HCT116 (cell line): ENCODE data around the gene C1orf35. TPM values are rescaled to one million over a fixed set of nuclear protein-coding genes. Genes with fewer than 3 reads are reported as not detected.

Experiments used
- ATAC-seq: fragments of 200-7000 bp; cut with Tn5 transposase; 2 replicates; pipeline ENCODE4 v1.9.1; 2020; ENCODE audit warnings: mild to moderate bottlenecking, moderate library complexity
- BruUV-seq: library from RNA; stranded (reverse); fragments of 400-500 nt; replicated peaks from 2 replicates; lab custom pipeline; 2021; lab: Mats Ljungman, UMichigan
- CTCF ChIA-PET: fragments of 300-600 bp; sonication (Branson Sonifier 250); formaldehyde crosslinking; loops from one replicate; lab custom pipeline; 2021; ENCODE audit warnings: antibody characterized with exemption; lab: Charles Lee
- POLR2A ChIA-PET: fragments of 300-600, 350-600 bp; sonication (Branson Sonifier 250); formaldehyde crosslinking; loops from one replicate; lab custom pipeline; 2021; ENCODE audit warnings: antibody characterized with exemption; lab: Charles Lee
- RAD21 ChIA-PET, 2 experiments: fragments of 300-600 bp; sonication (Branson Sonifier 250); formaldehyde crosslinking; loops; one replicate each; lab custom pipeline; 2023; ENCODE audit warnings: low total read pairs in 2 of 2; ENCODE audit not compliant: uncharacterized antibody in 2 of 2, unreplicated experiment in 2 of 2, low non-redundant PET in 1 of 2; lab: Charles Lee
- DNase-seq: peaks from one replicate; pipeline ENCODE4 v3.0.0-alpha.2; 2010; ENCODE audit warnings: low read depth, low spot score
- H2AFZ ChIP-seq: fragments of 200-600 bp; shearing (Covaris generic), sonication (generic); 2 replicates; pipeline ENCODE4 v1.6.1; 2017; ENCODE audit warnings: low read depth, mixed run types, mixed read lengths, antibody characterized with exemption, low read length; ENCODE audit not compliant: poor library complexity, severe bottlenecking
- H3K27ac ChIP-seq: 2 replicates; pipeline ENCODE4 v1.5.1; 2012; ENCODE audit warnings: low read depth, low read length
- H3K27me3 ChIP-seq: fragments of 200-600 bp; sonication (generic); 2 replicates; pipeline ENCODE4 v1.6.1; 2016; ENCODE audit warnings: mixed run types, low read length, mixed read lengths; ENCODE audit not compliant: insufficient read depth
- H3K36me3 ChIP-seq, 2 experiments: fragments of 200-500 bp in 1 of 2; fragments of 200-600 bp in 1 of 2; sonication (Bioruptor generic) in 1 of 2; sonication (generic) in 1 of 2; 2 replicates each; pipeline versions ENCODE4 v1.5.1 to v1.6.1; 2014 to 2016; ENCODE audit warnings: low read length in 2 of 2, inconsistent platforms in 1 of 2, mixed read lengths in 1 of 2, mixed run types in 1 of 2; ENCODE audit not compliant: insufficient read depth in 2 of 2, control insufficient read depth in 1 of 2
- H3K4me1 ChIP-seq, 2 experiments: fragments of 200-600 bp in 1 of 2; sonication (generic) in 1 of 2; 2 replicates each; pipeline versions ENCODE4 v1.5.1 to v1.6.1; 2012 to 2017; ENCODE audit warnings: low read length in 2 of 2, inconsistent platforms in 1 of 2, mild to moderate bottlenecking in 1 of 2, mixed read lengths in 1 of 2, mixed run types in 1 of 2, moderate library complexity in 1 of 2; ENCODE audit not compliant: insufficient read depth in 2 of 2, control insufficient read depth in 1 of 2
- H3K4me2 ChIP-seq: fragments of 200-600 bp; sonication (generic); 2 replicates; pipeline ENCODE4 v1.6.1; 2017; ENCODE audit warnings: mixed run types, low read length, mixed read lengths
- H3K4me3 ChIP-seq, 2 experiments: fragments of 200-600 bp in 1 of 2; sonication (generic) in 1 of 2; replicated peaks in 1 of 2; 2 replicates each; pipeline ENCODE4 v1.5.1; 2011 to 2016; ENCODE audit warnings: low read length in 2 of 2, control low read depth in 1 of 2, low read depth in 1 of 2, mild to moderate bottlenecking in 1 of 2, mixed read lengths in 1 of 2, mixed run types in 1 of 2
- H3K79me2 ChIP-seq: fragments of 200-600 bp; sonication (generic); 2 replicates; pipeline ENCODE4 v1.6.1; 2017; ENCODE audit warnings: mild to moderate bottlenecking, mixed run types, low read length, moderate library complexity, mixed read lengths; ENCODE audit not compliant: insufficient read depth
- H3K9ac ChIP-seq: fragments of 200-600 bp; sonication (generic); 2 replicates; pipeline ENCODE4 v1.6.1; 2016; ENCODE audit warnings: low read length, mixed read lengths
- H3K9me2 ChIP-seq: fragments of 200-600 bp; sonication (generic), shearing (Covaris generic); 2 replicates; pipeline ENCODE4 v1.6.1; 2017; ENCODE audit warnings: mixed run types, mild to moderate bottlenecking, moderate library complexity; ENCODE audit not compliant: insufficient read depth
- H3K9me3 ChIP-seq, 2 experiments: fragments of 200-500 bp in 1 of 2; fragments of 200-600 bp in 1 of 2; sonication (Bioruptor generic) in 1 of 2; sonication (generic) in 1 of 2; 2 replicates each; pipeline ENCODE4 v1.6.1; 2014 to 2017; ENCODE audit warnings: low read length in 2 of 2, mixed read lengths in 2 of 2, inconsistent platforms in 1 of 2, low read depth in 1 of 2, mild to moderate bottlenecking in 1 of 2, mixed run types in 1 of 2, moderate library complexity in 1 of 2; ENCODE audit not compliant: control insufficient read depth in 1 of 2, insufficient read depth in 1 of 2
- H4K20me1 ChIP-seq: fragments of 200-600 bp; sonication (generic), shearing (Covaris generic); 2 replicates; pipeline ENCODE4 v1.6.1; 2017; ENCODE audit warnings: mixed run types, mild to moderate bottlenecking, moderate library complexity; ENCODE audit not compliant: insufficient read depth
- ATF3 ChIP-seq: IDR thresholded peaks from 2 replicates; pipeline ENCODE4 v1.6.1; 2012
- CBX3 ChIP-seq: IDR thresholded peaks from 2 replicates; pipeline ENCODE4 v1.6.1; 2012; ENCODE audit warnings: low read depth
- CEBPB ChIP-seq: IDR thresholded peaks from 2 replicates; pipeline ENCODE4 v1.6.1; 2012; ENCODE audit warnings: low read depth
- EGR1 ChIP-seq: IDR thresholded peaks from 2 replicates; pipeline ENCODE4 v1.6.1; 2012; ENCODE audit warnings: low read depth
- ELF1 ChIP-seq: IDR thresholded peaks from 2 replicates; pipeline ENCODE4 v1.6.1; 2012; ENCODE audit warnings: low read depth, borderline replicate concordance
- EZH2 ChIP-seq: fragments of 200-600 bp; sonication (generic); IDR thresholded peaks from 2 replicates; pipeline ENCODE4 v1.6.1; 2017; ENCODE audit warnings: antibody characterized with exemption, mixed run types
- MAX ChIP-seq: IDR thresholded peaks from 2 replicates; pipeline ENCODE4 v1.6.1; 2012
- POLR2A ChIP-seq: IDR thresholded peaks from 2 replicates; pipeline ENCODE4 v1.7.0; 2011; ENCODE audit warnings: borderline replicate concordance; ENCODE audit not compliant: insufficient read depth, insufficient read length; ENCODE audit errors: extremely low read depth
- POLR2AphosphoS5 ChIP-seq: IDR thresholded peaks from 2 replicates; pipeline ENCODE4 v1.6.1; 2011; ENCODE audit warnings: mild to moderate bottlenecking, low read depth, low read length, moderate library complexity
- SP1 ChIP-seq: IDR thresholded peaks from 2 replicates; pipeline ENCODE4 v1.6.1; 2012; ENCODE audit warnings: low read depth
- SRF ChIP-seq: IDR thresholded peaks from 2 replicates; pipeline ENCODE4 v1.6.1; 2012; ENCODE audit warnings: low read depth
- TCF7L2 ChIP-seq: IDR thresholded peaks from 2 replicates; pipeline ENCODE4 v1.7.0; 2011; ENCODE audit warnings: borderline replicate concordance, inconsistent platforms; ENCODE audit not compliant: insufficient read depth, insufficient read length; ENCODE audit errors: extremely low read depth
- YY1 ChIP-seq: IDR thresholded peaks from 2 replicates; pipeline ENCODE4 v1.6.1; 2011; ENCODE audit warnings: low read length, low read depth, moderate library complexity, mild to moderate bottlenecking; ENCODE audit not compliant: insufficient replicate concordance; ENCODE audit errors: extremely low read depth
- ZBTB33 ChIP-seq: IDR thresholded peaks from 2 replicates; pipeline ENCODE4 v1.6.1; 2011; ENCODE audit warnings: mild to moderate bottlenecking, low read length, moderate library complexity; ENCODE audit not compliant: insufficient replicate concordance; ENCODE audit errors: extremely low read depth
- ZNF274 ChIP-seq: fragments of 200-500 bp; sonication (Bioruptor generic); IDR thresholded peaks from 2 replicates; pipeline ENCODE4 v1.6.1; 2014; ENCODE audit warnings: mild to moderate bottlenecking, low read depth, low read length, inconsistent platforms
- intact Hi-C: fragments of 100-400 bp; cut with micrococcal nuclease; formaldehyde crosslinking; loops from 2 replicates; pipeline ENCODE4 v1.10.0; 2022
- total RNA-seq: library from RNA; stranded (reverse); gene quantifications from one replicate; pipeline ENCODE4 v1.2.1, GENCODE V29; 2021; ENCODE audit not compliant: unreplicated experiment
- TF ChIP-seq, protein P1 (sequence below): IDR thresholded peaks from 2 replicates; pipeline ENCODE4 v1.6.1; 2012; ENCODE audit warnings: low read depth

The C1orf35 gene
- total RNA-seq, 1 experiment from 2014 or later, result 26.1 TPM

GRCh38 chr1:228092342-228093049 is 10.6 kb downstream of the C1orf35 start:
- H3K79me2 ChIP-seq, result peaks cover 100% of the 10 kb centered on the region
- intact Hi-C loops, result no loop called here
- BruUV-seq, result no TSS peak
- ATAC-seq, result no peak
- TF ChIP-seq SP1, result no peak
- TF ChIP-seq YY1, result no peak
- TF ChIP-seq SRF, result no peak
- no peak for TF ChIP-seq EZH2
- no peak for TF ChIP-seq ATF3
- TF ChIP-seq ZBTB33, result no peak
- no peak for TF ChIP-seq ELF1
- TF ChIP-seq MAX, result no peak
- no peak for TF ChIP-seq TCF7L2
- no peak for TF ChIP-seq ZNF274
- TF ChIP-seq CBX3, result no peak
- no peak for TF ChIP-seq EGR1
- TF ChIP-seq, protein P1, sequence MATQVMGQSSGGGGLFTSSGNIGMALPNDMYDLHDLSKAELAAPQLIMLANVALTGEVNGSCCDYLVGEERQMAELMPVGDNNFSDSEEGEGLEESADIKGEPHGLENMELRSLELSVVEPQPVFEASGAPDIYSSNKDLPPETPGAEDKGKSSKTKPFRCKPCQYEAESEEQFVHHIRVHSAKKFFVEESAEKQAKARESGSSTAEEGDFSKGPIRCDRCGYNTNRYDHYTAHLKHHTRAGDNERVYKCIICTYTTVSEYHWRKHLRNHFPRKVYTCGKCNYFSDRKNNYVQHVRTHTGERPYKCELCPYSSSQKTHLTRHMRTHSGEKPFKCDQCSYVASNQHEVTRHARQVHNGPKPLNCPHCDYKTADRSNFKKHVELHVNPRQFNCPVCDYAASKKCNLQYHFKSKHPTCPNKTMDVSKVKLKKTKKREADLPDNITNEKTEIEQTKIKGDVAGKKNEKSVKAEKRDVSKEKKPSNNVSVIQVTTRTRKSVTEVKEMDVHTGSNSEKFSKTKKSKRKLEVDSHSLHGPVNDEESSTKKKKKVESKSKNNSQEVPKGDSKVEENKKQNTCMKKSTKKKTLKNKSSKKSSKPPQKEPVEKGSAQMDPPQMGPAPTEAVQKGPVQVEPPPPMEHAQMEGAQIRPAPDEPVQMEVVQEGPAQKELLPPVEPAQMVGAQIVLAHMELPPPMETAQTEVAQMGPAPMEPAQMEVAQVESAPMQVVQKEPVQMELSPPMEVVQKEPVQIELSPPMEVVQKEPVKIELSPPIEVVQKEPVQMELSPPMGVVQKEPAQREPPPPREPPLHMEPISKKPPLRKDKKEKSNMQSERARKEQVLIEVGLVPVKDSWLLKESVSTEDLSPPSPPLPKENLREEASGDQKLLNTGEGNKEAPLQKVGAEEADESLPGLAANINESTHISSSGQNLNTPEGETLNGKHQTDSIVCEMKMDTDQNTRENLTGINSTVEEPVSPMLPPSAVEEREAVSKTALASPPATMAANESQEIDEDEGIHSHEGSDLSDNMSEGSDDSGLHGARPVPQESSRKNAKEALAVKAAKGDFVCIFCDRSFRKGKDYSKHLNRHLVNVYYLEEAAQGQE, result no peak
- TF ChIP-seq POLR2AphosphoS5, result no peak
- TF ChIP-seq POLR2A, result no peak
- TF ChIP-seq CEBPB, result no peak
- H4K20me1 ChIP-seq, result peaks cover 48% of the 10 kb centered on the region; the same call in 1 of the 2 replicates
- peaks cover 3 to 69% of the 10 kb centered on the region in 2 experiments; a peak in 3 of 4 replicates for H3K36me3 ChIP-seq
- H3K4me2 ChIP-seq, result no peak overlapping the region
- H3K9me2 ChIP-seq, result no peaks in the 10 kb centered on the region
- no peak overlapping the region for H3K27ac ChIP-seq
- DNase-seq, result no peak
- H3K4me3 ChIP-seq, result no peak overlapping the region
- H3K4me1 ChIP-seq, result peaks cover 3 to 6% of the 10 kb centered on the region in 2 experiments; a peak in 2 of 4 replicates
- H2AFZ ChIP-seq, result no peak overlapping the region
- RAD21 ChIA-PET, result no interaction called here
- POLR2A ChIA-PET, result no interaction called here
- no peaks in the 10 kb centered on the region for H3K27me3 ChIP-seq
- peaks cover 10 to 19% of the 10 kb centered on the region in 2 experiments; a peak in 2 of 4 replicates for H3K9me3 ChIP-seq
- CTCF ChIA-PET, result no interaction called here
- H3K9ac ChIP-seq, result no peak overlapping the region
